Measurements from ENCODE around the gene LRRN2.

Gene LRRN2

GRCh38 chr1:204579681-204580080 is 105.9 kb downstream of the LRRN2 start:
- no peak overlapping the region for H3K27ac ChIP-seq
- H3K79me2 ChIP-seq, result no peaks in the 10 kb centered on the region
- no peaks in the 10 kb centered on the region for H3K36me3 ChIP-seq (ENCODE audit: control insufficient read depth, insufficient read depth, low read length)
- no peak overlapping the region for H3K9ac ChIP-seq
- no peak for TF ChIP-seq CTCF (IDR thresholded peaks at IDR 0.05)
- no peak overlapping the region for H2AFZ ChIP-seq
- H3K4me2 ChIP-seq (ENCODE audit: low read length), result no peak overlapping the region
- H3K9me3 ChIP-seq (ENCODE audit: control insufficient read depth, low read length), result no peaks in the 10 kb centered on the region
- no peaks in the 10 kb centered on the region for H3K4me1 ChIP-seq
- no peak overlapping the region for H3K4me3 ChIP-seq (ENCODE audit: low read depth, low read length)
- H3K27me3 ChIP-seq (ENCODE audit: control insufficient read depth, insufficient read depth, low read length), result no peaks in the 10 kb centered on the region

- Histone ChIP-seq H3K9ac (no peak overlapping the region), H3K27me3 (ENCODE audit: control insufficient read depth, insufficient read depth, low read length) (no peaks in the 10 kb centered on the region), H3K27ac (no peak overlapping the region)
Measured at GRCh38 chr1:204578867-204579664, 106.5 kb downstream of the LRRN2 start.

GRCh38 chr1:204577794-204578478 is 107.6 kb downstream of the LRRN2 start:
- no peak overlapping the region for H3K4me3 ChIP-seq (ENCODE audit: low read depth, low read length)
- no peak overlapping the region for H3K4me2 ChIP-seq (ENCODE audit: low read length)
- no peaks in the 10 kb centered on the region for H3K9me3 ChIP-seq (ENCODE audit: control insufficient read depth, low read length)
- H3K79me2 ChIP-seq, result no peaks in the 10 kb centered on the region
- no peak overlapping the region for H2AFZ ChIP-seq
- H3K27me3 ChIP-seq (ENCODE audit: control insufficient read depth, insufficient read depth, low read length), result no peaks in the 10 kb centered on the region
- H3K4me1 ChIP-seq, result no peaks in the 10 kb centered on the region
- H3K36me3 ChIP-seq (ENCODE audit: control insufficient read depth, insufficient read depth, low read length), result no peaks in the 10 kb centered on the region
- H3K27ac ChIP-seq, result no peak overlapping the region
- no peak overlapping the region for H3K9ac ChIP-seq
- no peak for TF ChIP-seq CTCF (IDR thresholded peaks at IDR 0.05)

More at GRCh38 chr1:204578867-204579664, 106.5 kb downstream of the LRRN2 start:
- Histone ChIP-seq H3K4me3 (ENCODE audit: low read depth, low read length) (no peak overlapping the region), H3K36me3 (ENCODE audit: control insufficient read depth, insufficient read depth, low read length) (no peaks in the 10 kb centered on the region), H3K4me1 (no peaks in the 10 kb centered on the region), H3K4me2 (ENCODE audit: low read length) (no peak overlapping the region), H3K79me2 (no peaks in the 10 kb centered on the region), H2AFZ (no peak overlapping the region), H3K9me3 (ENCODE audit: control insufficient read depth, low read length) (no peaks in the 10 kb centered on the region)
- no peak for TF ChIP-seq CTCF (IDR thresholded peaks at IDR 0.05)

- H3K9me3 ChIP-seq (ENCODE audit: control insufficient read depth, low read length), result no peaks in the 10 kb centered on the region
- H3K27ac ChIP-seq, result no peak overlapping the region
- H3K4me3 ChIP-seq (ENCODE audit: low read depth, low read length), result no peak overlapping the region
- H3K9ac ChIP-seq, result no peak overlapping the region
- H3K4me2 ChIP-seq (ENCODE audit: low read length), result no peak overlapping the region
- no peak overlapping the region for H2AFZ ChIP-seq
- H3K79me2 ChIP-seq, result no peaks in the 10 kb centered on the region
- no peaks in the 10 kb centered on the region for H3K4me1 ChIP-seq
- no peak for TF ChIP-seq CTCF (IDR thresholded peaks at IDR 0.05)
- no peaks in the 10 kb centered on the region for H3K27me3 ChIP-seq (ENCODE audit: control insufficient read depth, insufficient read depth, low read length)
- H3K36me3 ChIP-seq (ENCODE audit: control insufficient read depth, insufficient read depth, low read length), result no peaks in the 10 kb centered on the region
Measured at GRCh38 chr1:204576422-204576821, 109.1 kb downstream of the LRRN2 start.
